HG03575 (cell line): ENCODE results near the gene CLPSL1.

Experiments
- ATAC-seq: cut with Tn5 transposase; IDR thresholded peaks from one replicate; pipeline ENCODE4 v1.9.1; 2021; ENCODE audit not compliant: unreplicated experiment, insufficient number of reproducible peaks, low FRiP score; ENCODE audit errors: extremely low read depth

CLPSL1 gene

DNA sequence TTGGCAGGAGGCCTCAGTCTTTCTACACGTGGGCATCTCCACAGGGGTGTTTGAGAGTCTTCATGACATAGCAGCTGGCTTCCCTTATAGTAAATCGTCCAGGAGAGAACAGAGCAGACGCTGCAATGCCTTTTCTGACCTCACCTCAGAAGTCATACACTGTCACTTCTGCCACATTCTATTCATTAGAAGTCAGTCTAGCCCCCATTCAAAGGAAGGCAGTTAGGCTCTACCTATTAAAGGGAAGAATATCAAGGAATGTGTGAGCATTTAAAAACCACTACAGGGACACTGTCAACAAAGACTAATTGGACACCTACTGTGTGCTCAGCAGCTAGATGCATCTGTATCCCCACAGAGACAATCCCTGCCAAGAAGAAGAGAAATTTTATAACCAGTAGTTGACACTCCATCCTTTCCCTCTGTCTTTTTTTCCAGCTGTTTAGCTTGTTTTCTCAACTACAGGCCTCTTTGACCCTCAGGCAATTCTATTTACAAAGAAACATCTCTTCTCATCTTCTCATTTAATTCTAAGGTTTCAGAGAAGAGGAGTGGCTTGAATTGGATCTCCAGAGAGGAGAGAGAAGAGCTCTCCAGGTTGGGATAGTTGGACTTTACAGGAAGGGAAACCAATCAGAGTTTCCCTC is 25.4 kb upstream of the CLPSL1 start:
- no peak for ATAC-seq

- no peak for ATAC-seq
These were observed 23.2 kb upstream of the CLPSL1 start for GRCh38 chr6:35757456-35758123.

- ATAC-seq, result no peak
These were observed 21.4 kb upstream of the CLPSL1 start for GRCh38 chr6:35759426-35759825.

- ATAC-seq, result no peak
These were observed 15.1 kb upstream of the CLPSL1 start for GRCh38 chr6:35765739-35766138.

DNA sequence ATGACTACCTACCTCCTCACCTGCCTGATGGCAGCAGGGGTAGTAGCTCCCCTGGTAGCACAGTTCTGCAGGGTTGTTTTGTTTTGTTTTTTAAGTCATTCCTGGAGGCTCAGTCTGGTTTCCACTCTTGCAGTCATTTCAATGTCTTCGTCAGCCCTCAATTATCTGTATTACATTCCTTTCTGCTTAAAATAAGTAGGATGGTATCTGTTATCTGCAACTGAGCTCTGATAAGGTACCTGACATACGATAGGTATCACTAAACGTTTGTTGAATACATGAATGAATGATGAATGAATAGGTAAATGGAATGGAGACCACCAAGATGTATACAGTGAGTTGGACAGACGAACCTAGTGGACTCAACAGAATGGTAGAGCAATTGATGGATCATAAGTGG is 11.6 kb upstream of the CLPSL1 start:
- ATAC-seq, result no peak

- ATAC-seq, result no peak
These were observed 9.5 kb upstream of the CLPSL1 start for GRCh38 chr6:35771343-35771627.

- ATAC-seq, result no peak
These were observed 6.6 kb upstream of the CLPSL1 start for GRCh38 chr6:35774116-35774794.

GRCh38 chr6:35775031-35775430 is 5.8 kb upstream of the CLPSL1 start:
- no peak for ATAC-seq

DNA sequence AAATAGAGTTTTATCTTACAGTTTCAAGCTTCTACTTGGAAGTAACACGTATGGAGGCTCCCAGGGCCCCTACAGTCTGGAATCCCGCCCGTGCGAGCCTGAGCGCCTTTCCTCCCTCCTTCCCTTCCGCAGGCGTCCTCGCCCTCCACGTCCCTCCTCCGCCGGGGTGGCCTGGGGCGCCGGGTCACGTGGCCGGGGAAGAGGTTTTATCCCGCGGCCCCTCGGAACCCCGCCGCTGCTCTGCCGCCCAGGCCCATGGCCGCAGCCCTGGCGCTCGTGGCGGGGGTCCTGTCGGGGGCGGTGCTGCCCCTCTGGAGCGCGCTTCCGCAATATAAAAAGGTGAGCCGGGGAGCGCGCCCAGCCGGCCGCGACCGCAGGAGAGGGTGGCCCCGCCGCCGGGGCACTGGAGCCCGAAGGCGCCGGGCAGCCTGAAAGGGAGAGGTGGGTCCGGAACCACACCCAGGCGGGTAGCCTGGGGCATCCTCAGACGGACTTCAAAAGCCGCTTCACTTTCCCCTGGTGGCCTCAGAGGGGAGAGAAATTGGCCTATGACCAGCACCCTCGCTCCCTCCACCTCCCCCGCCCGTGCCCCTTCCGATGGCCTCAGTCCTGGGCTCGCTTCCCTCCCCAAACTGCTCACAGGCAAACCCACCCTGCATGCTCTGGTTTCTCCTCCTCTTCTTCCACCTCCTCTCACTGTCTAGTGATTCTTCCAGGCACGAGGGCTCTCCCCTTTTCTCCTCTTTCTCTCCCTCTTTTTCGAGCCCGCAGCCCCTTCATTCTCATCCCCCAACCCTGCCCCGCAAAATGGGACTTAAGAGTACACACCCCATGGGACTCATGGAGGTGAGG is 4.2 kb upstream of the CLPSL1 start, which contains the start of gene CLPSL2:
TSS of gene CLPSL2 (plus strand) at position 235 of the 852 bp plus-strand sequence. CDS start at position 256, 21 bp downstream.
- no peak for ATAC-seq

- no peak for ATAC-seq
These were observed 3.3 kb upstream of the CLPSL1 start for GRCh38 chr6:35777356-35778102.

DNA sequence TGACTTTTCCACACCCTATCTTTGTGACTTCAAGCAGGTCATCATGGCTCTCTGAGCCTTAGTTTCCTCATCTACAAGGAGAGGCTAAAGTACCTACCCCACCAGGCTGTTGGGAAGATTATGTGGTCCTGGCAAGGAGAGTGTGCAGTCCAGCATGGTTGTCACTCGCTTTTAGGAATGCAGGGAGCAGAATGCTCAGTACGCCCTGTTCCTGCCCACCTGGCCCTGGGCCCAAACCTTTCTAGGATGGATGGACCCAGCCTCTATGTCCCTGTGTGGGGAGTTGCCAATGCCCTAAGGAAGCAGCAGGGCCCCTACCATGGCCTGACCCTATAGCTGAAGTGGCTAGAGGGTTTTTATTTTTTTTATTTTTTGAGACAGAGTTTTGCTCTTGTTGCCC is 2.4 kb upstream of the CLPSL1 start:
- ATAC-seq, result no peak

- ATAC-seq, result no peak
These were observed 471 bp downstream of the CLPSL1 start for GRCh38 chr6:35781290-35781689.

GRCh38 chr6:35782424-35782823 is 1.6 kb downstream of the CLPSL1 start:
- ATAC-seq, result no peak

GRCh38 chr6:35784200-35784599 is 3.4 kb downstream of the CLPSL1 start:
- no peak for ATAC-seq

DNA sequence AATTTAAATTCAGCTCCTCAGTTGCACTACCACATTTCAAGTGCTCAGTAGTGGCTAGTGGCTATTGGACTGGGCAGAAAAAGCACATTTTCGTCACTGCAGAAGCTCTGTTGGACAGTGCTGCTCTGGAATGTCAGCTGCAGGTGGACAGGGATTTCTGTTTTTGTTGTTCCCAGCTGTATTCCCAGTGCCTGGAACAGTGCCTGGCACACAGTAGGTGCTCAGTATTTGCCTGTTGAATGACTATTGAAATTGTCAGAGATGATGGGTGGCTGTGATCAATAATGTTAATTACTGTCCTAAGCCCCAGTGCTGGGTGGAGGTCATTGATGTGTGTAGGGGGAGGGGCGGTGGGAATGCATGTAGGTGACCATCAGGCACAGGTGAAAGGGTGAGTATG is 5.5 kb downstream of the CLPSL1 start:
- no peak for ATAC-seq

- no peak for ATAC-seq
These were observed 6.0 kb downstream of the CLPSL1 start for GRCh38 chr6:35786810-35787209.

DNA sequence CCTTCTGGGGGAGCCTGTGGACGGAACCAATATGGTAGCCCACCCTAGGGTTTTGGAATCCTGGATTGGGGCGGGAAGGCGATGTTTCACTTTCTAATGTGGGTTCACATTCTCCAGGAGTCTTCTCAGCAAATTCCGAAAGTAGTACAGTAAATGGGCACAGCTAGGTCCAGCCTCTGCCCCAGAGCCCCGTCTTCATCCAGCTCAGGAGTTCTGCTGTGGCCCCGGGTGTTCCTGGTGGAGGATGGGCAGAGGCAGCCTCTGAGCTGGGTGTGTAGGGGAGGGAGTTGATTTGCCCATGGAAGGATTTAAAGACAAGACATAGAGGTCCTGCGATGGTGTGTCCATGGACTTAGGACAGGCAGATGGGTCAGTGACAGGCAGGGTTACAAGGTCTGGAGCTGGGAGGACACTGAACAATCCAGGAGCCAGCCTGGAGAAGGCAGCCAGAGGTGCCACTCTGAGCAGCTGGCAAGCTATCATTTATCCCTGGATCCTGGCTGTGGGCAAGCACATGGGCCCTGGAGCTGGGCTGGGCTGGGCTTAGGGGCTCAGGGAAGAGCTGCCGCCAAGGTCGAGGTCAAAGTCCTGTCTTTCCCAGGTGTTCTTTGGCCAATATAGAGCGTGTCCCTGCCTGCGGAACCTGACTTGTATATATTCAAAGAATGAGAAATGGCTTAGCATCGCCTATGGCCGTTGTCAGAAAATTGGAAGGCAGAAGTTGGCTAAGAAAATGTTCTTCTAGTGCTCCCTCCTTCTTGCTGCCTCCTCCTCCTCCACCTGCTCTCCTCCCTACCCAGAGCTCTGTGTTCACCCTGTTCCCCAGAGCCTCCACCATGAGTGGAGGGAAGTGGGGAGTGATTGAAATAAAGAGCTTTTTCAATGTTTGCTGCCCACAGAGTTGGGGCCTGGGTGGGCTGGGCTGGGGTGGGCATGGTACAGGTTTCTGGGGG is 6.7 kb downstream of the CLPSL1 start:
- ATAC-seq, result no peak

DNA sequence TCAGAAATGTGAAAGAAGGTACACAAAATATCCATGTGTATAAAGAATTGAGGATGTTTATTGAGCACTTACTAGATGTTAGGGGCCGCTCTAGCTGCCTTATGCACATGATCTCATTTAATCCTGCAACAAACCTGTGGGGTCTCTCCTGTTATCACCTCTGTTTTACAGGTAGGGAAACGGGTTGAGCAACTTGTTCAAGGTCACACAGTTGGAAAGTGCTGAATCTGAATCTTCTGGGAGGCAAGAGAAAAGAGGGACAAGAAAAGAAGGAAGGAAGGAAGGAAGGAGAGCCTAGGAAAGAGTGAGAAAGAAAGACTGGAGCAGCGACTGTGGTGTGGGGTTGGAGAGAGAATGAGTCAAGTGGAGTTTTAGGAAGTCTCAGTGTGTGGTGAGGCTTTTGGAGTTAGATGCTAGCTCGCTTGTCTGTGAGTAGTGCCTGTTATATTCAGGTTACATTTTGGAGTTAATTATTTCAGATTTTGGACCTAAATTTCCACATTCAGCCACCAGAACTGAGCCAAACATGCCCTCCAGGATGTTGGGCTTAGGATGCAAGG is 7.7 kb downstream of the CLPSL1 start:
- ATAC-seq, result no peak
